ENCODE data around the gene ITK.

- TF ChIP-seq TARDBP (IDR thresholded peaks at IDR 0.05), result no peak
- TF ChIP-seq SP1 (IDR thresholded peaks at IDR 0.05), result no peak
- no peak for TF ChIP-seq HDGF (IDR thresholded peaks at IDR 0.05; ENCODE audit: borderline replicate concordance)
Measured at GRCh38 chr5:157295247-157295646, 114.6 kb downstream of the ITK start.

All from HEK293T (cell line).